NCI-H2196 (cell line): ENCODE results near the gene GNL2.

Source experiments
- DNase-seq: peaks from one replicate; lab custom pipeline; 2025; ENCODE audit not compliant: unreplicated experiment; lab: John Stamatoyannopoulos, UW

GNL2 gene

GRCh38 chr1:37595440-37596181 lies at the start of gene GNL2:
GNL2 (minus strand) TSS chr1:37595937; CDS start chr1:37595822, 115 bp downstream.
- DNase-seq = peak; percentile 98

- no peak for DNase-seq
Measured at GRCh38 chr1:37641059-37641458, 45.3 kb upstream of the GNL2 start.

GRCh38 chr1:37636435-37636834 lies 40.7 kb upstream of the GNL2 start:
- no peak for DNase-seq

- no peak for DNase-seq
Measured at GRCh38 chr1:37634992-37635902, 39.5 kb upstream of the GNL2 start.

- DNase-seq = no peak
Measured at GRCh38 chr1:37634244-37634991, 38.7 kb upstream of the GNL2 start, which contains the start of gene RSPO1. RSPO1 (minus strand) TSS chr1:37634892; CDS start chr1:37629661, 5,231 bp downstream.

GRCh38 chr1:37633938-37634243 lies 38.2 kb upstream of the GNL2 start:
- DNase-seq = no peak

- no peak for DNase-seq
Measured at GRCh38 chr1:37633040-37633937, 37.6 kb upstream of the GNL2 start.

- no peak for DNase-seq
Measured at GRCh38 chr1:37631036-37631435, 35.3 kb upstream of the GNL2 start.

GRCh38 chr1:37630426-37631028 lies 34.8 kb upstream of the GNL2 start:
- no peak for DNase-seq

- no peak for DNase-seq
Measured at GRCh38 chr1:37629726-37630425, 34.1 kb upstream of the GNL2 start.

GRCh38 chr1:37629008-37629407 lies 33.3 kb upstream of the GNL2 start:
- DNase-seq = no peak

- no peak for DNase-seq
Measured at GRCh38 chr1:37628026-37628556, 32.4 kb upstream of the GNL2 start.

- no peak for DNase-seq
Measured at GRCh38 chr1:37622131-37622530, 26.4 kb upstream of the GNL2 start.

- no peak for DNase-seq
Measured at GRCh38 chr1:37621326-37621870, 25.7 kb upstream of the GNL2 start.

- DNase-seq = peak; percentile 17
Measured at GRCh38 chr1:37620707-37621106, 25.0 kb upstream of the GNL2 start.

GRCh38 chr1:37616330-37616729 lies 20.6 kb upstream of the GNL2 start:
- DNase-seq = no peak

- no peak for DNase-seq
Measured at GRCh38 chr1:37614105-37614504, 18.4 kb upstream of the GNL2 start.

GRCh38 chr1:37612186-37612585 lies 16.4 kb upstream of the GNL2 start:
- DNase-seq = no peak

- no peak for DNase-seq
Measured at GRCh38 chr1:37609994-37610393, 14.3 kb upstream of the GNL2 start.
